Measurements from ENCODE around the gene NUP133.
A peak's percentile ranks its signal among the peaks of the same experiment; 100 is the strongest.

The NUP133 gene

GRCh38 chr1:229454056-229454455 is 54.1 kb downstream of the NUP133 start:
- DNase-seq (ENCODE audit: insufficient read length, low spot score) (no peak), FAIRE-seq (peak; percentile 26)

- DNase-seq (ENCODE audit: insufficient read length, low spot score), result no peak
- FAIRE-seq, result no peak
These were observed 55.0 kb downstream of the NUP133 start for GRCh38 chr1:229452956-229453801.

- FAIRE-seq, result no peak
These were observed 59.3 kb downstream of the NUP133 start for GRCh38 chr1:229448845-229449244.

GRCh38 chr1:229448354-229448753 is 59.8 kb downstream of the NUP133 start:
- DNase-seq (ENCODE audit: insufficient read length, low spot score) (no peak), FAIRE-seq (no peak)

More at GRCh38 chr1:229448845-229449244, 59.3 kb downstream of the NUP133 start:
- DNase-seq (ENCODE audit: insufficient read length, low spot score), result no peak

GRCh38 chr1:229447809-229448252 is 60.3 kb downstream of the NUP133 start:
- FAIRE-seq (no peak), DNase-seq (ENCODE audit: insufficient read length, low spot score) (no peak)

- FAIRE-seq, result no peak
- no peak for DNase-seq (ENCODE audit: insufficient read length, low spot score)
These were observed 62.3 kb downstream of the NUP133 start for GRCh38 chr1:229445828-229446227.

GRCh38 chr1:229440851-229441537 is 67.1 kb downstream of the NUP133 start:
- FAIRE-seq (no peak), DNase-seq (ENCODE audit: insufficient read length, low spot score) (no peak)

GRCh38 chr1:229438021-229438420 is 70.1 kb downstream of the NUP133 start:
- no peak for FAIRE-seq
- DNase-seq (ENCODE audit: insufficient read length, low spot score), result no peak

GRCh38 chr1:229437443-229437842 is 70.7 kb downstream of the NUP133 start:
- DNase-seq (ENCODE audit: insufficient read length, low spot score) (no peak), FAIRE-seq (no peak)

GRCh38 chr1:229436201-229436600 is 71.9 kb downstream of the NUP133 start:
- DNase-seq (ENCODE audit: insufficient read length, low spot score) (no peak), FAIRE-seq (no peak)

GRCh38 chr1:229434641-229435051 is 73.5 kb downstream of the NUP133 start:
- no peak for DNase-seq (ENCODE audit: insufficient read length, low spot score)
- FAIRE-seq, result no peak

- no peak for FAIRE-seq
- no peak for DNase-seq (ENCODE audit: insufficient read length, low spot score)
These were observed 74.0 kb downstream of the NUP133 start, which contains the start of gene ACTA1 for GRCh38 chr1:229434005-229434640. TSS of gene ACTA1 (minus strand) at chr1:229434094. CDS start at chr1:229433115, 979 bp downstream.

GRCh38 chr1:229433364-229434004 is 74.7 kb downstream of the NUP133 start:
- DNase-seq (ENCODE audit: insufficient read length, low spot score) (no peak), FAIRE-seq (no peak)

- FAIRE-seq (no peak), DNase-seq (ENCODE audit: insufficient read length, low spot score) (no peak)
These were observed 75.2 kb downstream of the NUP133 start for GRCh38 chr1:229432905-229433304.

- DNase-seq (ENCODE audit: insufficient read length, low spot score), result no peak
- no peak for FAIRE-seq
These were observed 76.1 kb downstream of the NUP133 start for GRCh38 chr1:229432116-229432461.

- no peak for DNase-seq (ENCODE audit: insufficient read length, low spot score)
- peak; percentile 55 for FAIRE-seq
These were observed 76.6 kb downstream of the NUP133 start for GRCh38 chr1:229431284-229432115.

GRCh38 chr1:229430761-229431283 is 77.3 kb downstream of the NUP133 start:
- FAIRE-seq (no peak), DNase-seq (ENCODE audit: insufficient read length, low spot score) (peak; percentile 69)

GRCh38 chr1:229428256-229428655 is 79.9 kb downstream of the NUP133 start:
- no peak for DNase-seq (ENCODE audit: insufficient read length, low spot score)
- FAIRE-seq, result no peak

- DNase-seq (ENCODE audit: insufficient read length, low spot score), result no peak
- no peak for FAIRE-seq
These were observed 80.6 kb downstream of the NUP133 start for GRCh38 chr1:229427572-229427971.
